Psoas muscle (tissue), 8 donors: ENCODE data around the gene EFCAB5. TPM values are rescaled to one million over a fixed set of nuclear protein-coding genes. Genes with fewer than 3 reads are reported as not detected.
A peak's percentile ranks its signal among the peaks of the same experiment; 100 is the strongest.

Source experiments
- ATAC-seq, 4 donors: fragments of 200-7000 bp; cut with Tn5 transposase; one replicate each; pipeline ENCODE4 v1.9.1; 2020; ENCODE audit warnings: moderate library complexity in 3 of 4, mild to moderate bottlenecking in 2 of 4
- DNase-seq, 2 donors: peaks; one replicate each; pipeline ENCODE4 v3.0.0-alpha.2; 2020
- H3K27ac ChIP-seq: fragments of 200-600 bp; one replicate; pipeline ENCODE4 v1.8.0; 2022
- H3K27me3 ChIP-seq, 3 donors: fragments of 200-600 bp in 1 of 3; one replicate each; pipeline versions ENCODE4 v1.6.1 to v1.8.0; 2013 to 2022; ENCODE audit warnings: low read length in 2 of 3, mild to moderate bottlenecking in 2 of 3, moderate library complexity in 1 of 3; ENCODE audit not compliant: insufficient read depth in 3 of 3
- H3K36me3 ChIP-seq, 2 donors: fragments of 200-600 bp in 1 of 2; one replicate each; pipeline versions ENCODE4 v1.6.1 to v1.8.0; 2013 to 2022; ENCODE audit warnings: low read depth in 1 of 2, mild to moderate bottlenecking in 1 of 2, moderate library complexity in 1 of 2; ENCODE audit not compliant: insufficient read depth in 1 of 2
- H3K4me1 ChIP-seq: fragments of 200-600 bp; one replicate; pipeline ENCODE4 v1.8.0; 2022
- H3K4me3 ChIP-seq: fragments of 200-600 bp; one replicate; pipeline ENCODE4 v1.8.0; 2022; ENCODE audit warnings: mild to moderate bottlenecking
- H3K9me3 ChIP-seq: fragments of 200-600 bp; one replicate; pipeline ENCODE4 v1.8.0; 2022
- WGBS, 3 donors: extraction: QIAGEN DNeasy Blood & Tissue Kit; methylation state at CpG; one replicate each; pipeline versions ENCODE4 v1.1.6 to v1.1.7; 2013; 5-methylcytosine and 5-hydroxymethylcytosine counted together
- intact Hi-C, 2 donors: fragments of 100-400 bp; cut with DNase I; formaldehyde crosslinking; loops; one replicate each; pipeline versions ENCODE4 v1.11.0 to v1.14.2; 2022
- polyA plus RNA-seq, 3 donors: library from polyadenylated mRNA; stranded (reverse); fragments of 200-250 nt; gene quantifications; one replicate each; pipeline ENCODE4 v1.2.3, GENCODE V29; 2013
- total RNA-seq, 4 donors: library from RNA; stranded (reverse); fragmentation: NEBNext Ultra II Directional in 2 of 4; extraction: Animal tissue kit (Norgen Biotek cat#: 25700) in 2 of 4; gene quantifications; one replicate each; pipeline versions ENCODE4 v1.2.1 to v1.2.4, GENCODE V29; 2021 to 2023
- TF ChIP-seq, protein P1 (sequence below): fragments of 200-600 bp; IDR thresholded peaks from one replicate; pipeline ENCODE4 v1.8.0; 2022; ENCODE audit warnings: antibody characterized with exemption
- donor health status: healthy with polysubstance abuse.
- donor health status: DM: no; HTN: no; CAD: no; lungs with moderate emphysema.
- donor health status: Bipolar disorder and iron deficiency.
- donor health status: healthy.
- donor health status: DM: yes; HTN: yes; CAD: no.
- donor health status: DM: no; HTN: no; CAD: no.
- donor health status: DM: no; HTN: no; CAD: no.
- donor health status: DM: yes; HTN: yes; CAD: no.

Gene EFCAB5
- total and polyA plus RNA-seq, 7 donors: 0.10 to 0.67 (median 0.17) TPM; not detected in 4

GRCh38 chr17:29905879-29906167, 35.6 kb upstream of the EFCAB5 start:
- Histone ChIP-seq H3K36me3 (no peaks in the 10 kb centered on the region), H3K4me3 (no peak overlapping the region), H3K27me3 (no peaks in the 10 kb centered on the region), H3K27ac (no peak overlapping the region), H3K4me1 (peaks cover 24% of the 10 kb centered on the region), H3K9me3 (no peaks in the 10 kb centered on the region)
- no peak for ATAC-seq
- TF ChIP-seq, protein P1, sequence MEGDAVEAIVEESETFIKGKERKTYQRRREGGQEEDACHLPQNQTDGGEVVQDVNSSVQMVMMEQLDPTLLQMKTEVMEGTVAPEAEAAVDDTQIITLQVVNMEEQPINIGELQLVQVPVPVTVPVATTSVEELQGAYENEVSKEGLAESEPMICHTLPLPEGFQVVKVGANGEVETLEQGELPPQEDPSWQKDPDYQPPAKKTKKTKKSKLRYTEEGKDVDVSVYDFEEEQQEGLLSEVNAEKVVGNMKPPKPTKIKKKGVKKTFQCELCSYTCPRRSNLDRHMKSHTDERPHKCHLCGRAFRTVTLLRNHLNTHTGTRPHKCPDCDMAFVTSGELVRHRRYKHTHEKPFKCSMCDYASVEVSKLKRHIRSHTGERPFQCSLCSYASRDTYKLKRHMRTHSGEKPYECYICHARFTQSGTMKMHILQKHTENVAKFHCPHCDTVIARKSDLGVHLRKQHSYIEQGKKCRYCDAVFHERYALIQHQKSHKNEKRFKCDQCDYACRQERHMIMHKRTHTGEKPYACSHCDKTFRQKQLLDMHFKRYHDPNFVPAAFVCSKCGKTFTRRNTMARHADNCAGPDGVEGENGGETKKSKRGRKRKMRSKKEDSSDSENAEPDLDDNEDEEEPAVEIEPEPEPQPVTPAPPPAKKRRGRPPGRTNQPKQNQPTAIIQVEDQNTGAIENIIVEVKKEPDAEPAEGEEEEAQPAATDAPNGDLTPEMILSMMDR: no peak
- intact Hi-C loops: no loop called here
- WGBS, 3 donors: 99 to 100% (median 100%) methylated on average over 3 of the region's 3 CpGs
- no peak for DNase-seq

GRCh38 chr17:29906969-29907368, 34.5 kb upstream of the EFCAB5 start:
- 95 to 100% (median 98%) methylated on average over 2 of the region's 2 CpGs for WGBS, 3 donors
- TF ChIP-seq, protein P1: no peak
- peaks cover 36% of the 10 kb centered on the region for H3K4me1 ChIP-seq
- H3K27me3 ChIP-seq: no peaks in the 10 kb centered on the region
- H3K4me3 ChIP-seq: no peak overlapping the region
- H3K27ac ChIP-seq: no peak overlapping the region
- no peaks in the 10 kb centered on the region for H3K9me3 ChIP-seq
- H3K36me3 ChIP-seq: no peaks in the 10 kb centered on the region
- intact Hi-C loops: no loop called here
- no peak for DNase-seq
- no peak for ATAC-seq

- Histone ChIP-seq H3K36me3 (peaks cover 0 to 7% of the 10 kb centered on the region in 2 donors), H3K4me1 (peaks cover 23% of the 10 kb centered on the region), H3K27me3 (no peaks in the 10 kb centered on the region), H3K4me3 (no peak overlapping the region), H3K27ac (no peak overlapping the region), H3K9me3 (no peaks in the 10 kb centered on the region)
- WGBS, 3 donors: 75 to 85% (median 76%) methylated on average over 6 of the region's 6 CpGs
- TF ChIP-seq, protein P1: no peak
- ATAC-seq (no peak), DNase-seq (no peak)
- intact Hi-C loops: no loop called here
Measured at GRCh38 chr17:29909236-29910003, 32.0 kb upstream of the EFCAB5 start.

- no peaks in the 10 kb centered on the region for H3K9me3 ChIP-seq
- intact Hi-C loops: no loop called here
- H3K27me3 ChIP-seq: no peaks in the 10 kb centered on the region
- no peak overlapping the region for H3K4me3 ChIP-seq
- peak overlapping the region; percentile 54 for H3K27ac ChIP-seq
- ATAC-seq: peak in 2 of 4 donors; percentile 55 to 57
- DNase-seq: no peak
- peaks cover 0 to 13% of the 10 kb centered on the region in 2 donors for H3K36me3 ChIP-seq
- peaks cover 32% of the 10 kb centered on the region for H3K4me1 ChIP-seq
- TF ChIP-seq, protein P1: no peak
Measured at GRCh38 chr17:29911641-29912177, 29.7 kb upstream of the EFCAB5 start.
